Measurements from ENCODE around the gene NSUN7.

Gene NSUN7

DNA sequence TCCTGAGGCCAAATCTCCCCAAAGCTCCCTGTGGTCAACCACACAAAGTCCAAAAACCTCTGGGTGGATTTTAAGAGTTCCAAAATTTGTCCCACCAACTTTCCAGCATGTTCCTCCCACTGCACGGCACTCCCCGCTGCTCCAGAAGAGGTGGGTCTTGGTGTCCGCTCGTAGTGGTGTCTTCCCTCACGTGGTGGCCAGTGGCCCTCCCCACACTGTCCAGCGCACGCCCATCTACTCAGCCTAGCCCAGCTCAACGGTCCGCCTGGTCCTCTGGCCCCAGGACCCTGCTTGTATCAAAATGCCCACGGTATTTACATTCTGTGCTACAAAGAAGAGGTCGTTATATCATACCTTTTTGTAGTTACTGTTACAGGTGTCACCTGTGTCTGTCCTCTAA, 83.5 kb downstream of the NSUN7 start:
- TF ChIP-seq, protein P1, sequence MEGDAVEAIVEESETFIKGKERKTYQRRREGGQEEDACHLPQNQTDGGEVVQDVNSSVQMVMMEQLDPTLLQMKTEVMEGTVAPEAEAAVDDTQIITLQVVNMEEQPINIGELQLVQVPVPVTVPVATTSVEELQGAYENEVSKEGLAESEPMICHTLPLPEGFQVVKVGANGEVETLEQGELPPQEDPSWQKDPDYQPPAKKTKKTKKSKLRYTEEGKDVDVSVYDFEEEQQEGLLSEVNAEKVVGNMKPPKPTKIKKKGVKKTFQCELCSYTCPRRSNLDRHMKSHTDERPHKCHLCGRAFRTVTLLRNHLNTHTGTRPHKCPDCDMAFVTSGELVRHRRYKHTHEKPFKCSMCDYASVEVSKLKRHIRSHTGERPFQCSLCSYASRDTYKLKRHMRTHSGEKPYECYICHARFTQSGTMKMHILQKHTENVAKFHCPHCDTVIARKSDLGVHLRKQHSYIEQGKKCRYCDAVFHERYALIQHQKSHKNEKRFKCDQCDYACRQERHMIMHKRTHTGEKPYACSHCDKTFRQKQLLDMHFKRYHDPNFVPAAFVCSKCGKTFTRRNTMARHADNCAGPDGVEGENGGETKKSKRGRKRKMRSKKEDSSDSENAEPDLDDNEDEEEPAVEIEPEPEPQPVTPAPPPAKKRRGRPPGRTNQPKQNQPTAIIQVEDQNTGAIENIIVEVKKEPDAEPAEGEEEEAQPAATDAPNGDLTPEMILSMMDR (IDR thresholded peaks at IDR 0.05) = no peak

DNA sequence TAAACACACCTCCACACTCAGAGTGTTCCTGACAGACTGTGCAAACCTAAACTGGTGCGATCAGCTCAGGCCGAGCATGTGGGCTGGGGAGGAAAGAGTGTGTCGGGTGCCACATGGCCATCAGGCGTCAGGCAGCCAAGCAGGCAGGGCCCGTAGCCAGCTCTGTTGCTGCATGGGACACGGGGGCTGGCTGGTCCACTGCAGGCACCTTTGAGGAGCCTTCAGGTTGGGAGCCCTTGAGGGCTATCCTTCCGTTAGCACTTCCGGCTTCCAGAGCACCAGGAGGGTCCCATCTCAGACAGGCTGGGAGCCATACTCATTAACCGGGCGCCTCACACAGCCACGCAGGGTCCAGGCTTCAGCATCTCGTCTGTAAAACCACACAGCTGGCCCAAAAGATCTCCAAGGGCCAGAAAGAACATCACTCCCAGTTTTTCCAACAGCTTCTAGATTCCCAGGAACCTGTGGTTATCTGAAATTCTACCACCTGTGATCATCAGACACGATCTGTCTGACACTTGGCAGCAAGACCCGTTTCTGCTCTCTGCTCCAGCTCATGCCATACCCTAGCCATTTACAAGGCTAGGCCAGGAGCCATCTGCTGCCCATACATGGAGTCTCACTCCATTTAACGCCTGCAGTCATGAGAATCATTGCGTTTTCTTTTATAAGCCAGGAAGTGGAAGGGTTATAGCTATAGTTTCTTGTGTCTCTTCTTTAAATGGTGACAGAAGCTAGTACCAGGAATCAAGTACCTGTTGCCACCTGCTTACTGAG, 87.5 kb downstream of the NSUN7 start:
- TF ChIP-seq, protein P1 (IDR thresholded peaks at IDR 0.05) = no peak

DNA sequence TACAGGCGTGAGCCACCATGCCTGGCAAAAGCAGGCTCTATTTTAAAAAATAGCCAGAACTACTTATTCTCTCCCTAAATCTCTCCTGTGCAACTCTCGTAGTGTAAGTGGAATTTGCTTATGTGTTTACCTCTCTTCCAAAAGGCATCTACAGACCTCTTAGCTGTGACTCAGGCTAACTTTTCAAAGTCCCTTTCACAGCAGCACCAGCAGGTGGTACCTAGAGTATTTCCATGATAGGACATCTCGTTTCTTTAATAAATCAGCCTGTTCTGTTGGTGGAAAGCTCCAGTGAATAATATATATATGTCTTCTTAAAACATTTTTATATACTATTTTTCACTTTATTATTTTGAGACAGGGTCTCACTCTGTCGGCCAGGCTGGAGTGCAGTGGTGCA, 89.0 kb downstream of the NSUN7 start:
- TF ChIP-seq, protein P1 (IDR thresholded peaks at IDR 0.05) = no peak

DNA sequence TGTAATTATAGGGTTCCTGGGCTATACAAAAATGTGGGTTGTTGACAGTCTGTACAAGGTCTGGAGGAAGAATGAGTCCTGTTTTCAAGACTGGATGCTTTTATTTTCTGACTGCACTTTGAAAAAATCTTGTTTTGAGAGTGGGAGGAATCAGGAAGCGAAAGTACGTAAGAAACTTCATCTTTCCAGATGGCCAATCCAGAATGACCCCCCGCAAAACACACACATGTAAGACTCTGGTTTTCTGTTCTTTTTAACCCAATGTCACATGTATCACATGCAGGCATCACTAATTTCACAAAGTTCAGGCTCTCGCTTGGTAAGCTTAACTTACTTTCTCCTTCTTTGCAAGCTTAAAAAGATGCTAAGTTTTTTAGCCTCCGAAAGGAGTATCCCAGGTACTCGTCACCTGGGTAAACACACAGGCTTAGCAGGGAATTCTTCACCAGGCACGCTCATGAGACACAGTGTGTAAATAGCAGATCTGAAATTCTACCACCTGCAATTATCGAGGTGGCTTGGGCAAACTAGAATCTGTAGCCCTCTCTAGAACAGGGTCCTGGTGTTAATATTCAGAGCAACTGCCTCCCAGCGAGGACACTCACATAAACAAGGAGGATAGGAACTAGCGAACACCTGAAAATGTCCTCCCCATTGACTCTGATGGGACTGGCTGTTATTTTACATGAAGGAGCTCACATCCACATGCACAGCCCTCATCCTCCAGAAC, 90.7 kb downstream of the NSUN7 start:
- TF ChIP-seq, protein P1 (IDR thresholded peaks at IDR 0.05) = no peak

DNA sequence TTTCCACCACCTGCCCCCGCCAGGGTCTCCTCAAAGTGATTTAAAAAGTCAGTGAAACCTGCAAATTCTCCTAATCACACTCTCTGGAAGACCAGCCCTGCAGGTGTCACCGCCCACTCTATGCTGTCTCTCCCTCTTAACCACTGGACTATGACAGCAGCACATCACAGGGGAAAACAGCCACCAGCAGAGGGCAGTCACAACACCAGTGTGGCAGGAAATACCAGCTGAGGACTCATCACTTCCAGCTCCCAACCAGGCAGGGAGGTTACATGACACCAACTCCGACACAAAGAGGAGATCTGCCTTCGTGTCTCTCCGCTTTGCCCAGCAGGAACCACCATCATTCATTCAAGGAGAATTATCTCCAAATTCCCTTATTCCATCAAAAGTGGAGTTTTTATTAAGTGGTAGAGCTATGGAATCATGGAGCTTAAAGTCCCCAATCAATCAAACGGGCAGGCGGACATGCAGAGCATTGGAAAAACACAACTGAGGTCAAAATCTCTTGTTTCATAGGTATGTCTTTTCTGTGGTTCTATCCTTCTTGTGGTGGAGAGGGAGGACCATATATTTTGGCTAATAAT, 91.3 kb downstream of the NSUN7 start:
- TF ChIP-seq, protein P1 (IDR thresholded peaks at IDR 0.05) = peak; percentile 72

DNA sequence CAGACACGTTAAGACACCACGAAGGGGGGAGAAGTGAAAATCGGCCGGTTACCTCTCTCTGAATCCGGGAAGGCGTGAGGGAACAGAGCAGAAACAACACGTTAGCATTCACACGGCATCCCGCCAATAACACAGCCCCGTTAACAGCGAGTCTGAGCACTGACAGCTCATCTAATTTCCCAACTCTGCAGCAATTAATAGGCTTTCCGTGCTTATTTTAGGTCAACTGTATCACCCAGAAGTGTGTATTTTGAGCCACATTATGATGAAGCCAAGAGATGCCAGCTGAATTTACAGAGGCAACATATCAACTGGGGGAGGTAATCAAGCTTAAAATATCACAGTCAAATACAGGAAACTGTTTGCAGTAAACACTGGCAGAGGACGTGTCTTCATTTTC, 92.6 kb downstream of the NSUN7 start:
- TF ChIP-seq, protein P1 (IDR thresholded peaks at IDR 0.05) = no peak

DNA sequence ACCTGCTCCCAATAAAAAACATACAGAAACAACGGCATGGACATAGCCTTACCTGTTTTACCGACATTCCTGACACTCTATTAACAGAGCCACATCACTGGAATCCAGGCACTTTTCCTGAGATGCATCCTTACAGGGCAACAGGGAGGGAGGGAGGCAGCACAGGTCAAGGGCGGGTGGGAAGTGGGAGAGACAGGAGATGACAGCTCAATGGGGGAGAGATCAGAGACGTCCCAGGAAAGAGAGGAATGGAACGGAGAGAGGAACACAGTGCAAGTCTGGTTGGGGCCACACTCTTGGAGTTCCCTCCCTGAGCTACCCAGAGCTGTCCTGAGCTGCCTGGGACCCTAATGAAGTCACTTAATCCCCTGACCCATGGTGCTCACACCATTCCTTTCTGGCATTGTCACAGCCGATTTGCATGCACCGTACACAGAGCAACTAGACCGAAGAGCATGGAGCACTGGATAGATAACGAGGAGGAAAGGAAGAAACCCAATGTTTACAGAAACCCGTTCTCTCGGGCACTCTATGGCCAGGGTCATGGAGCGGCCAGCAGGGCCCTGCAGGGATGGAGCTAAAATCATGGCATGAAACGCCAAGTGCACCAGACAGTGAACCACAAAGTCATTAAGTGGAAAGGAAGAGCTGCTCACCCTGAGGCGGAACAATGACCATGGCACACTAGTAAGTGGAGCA, 93.1 kb downstream of the NSUN7 start:
- TF ChIP-seq, protein P1 (IDR thresholded peaks at IDR 0.05) = no peak
